ENCODE measurements around the gene CTSE.

Gene CTSE

GRCh38 chr1:206036663-206037455 lies 13.2 kb upstream of the CTSE start:
- Mint-ChIP-seq H3K4me1 (ENCODE audit: low read depth) (peaks cover 36% of the 10 kb centered on the region), H3K9me3 (no peaks in the 10 kb centered on the region), H3K4me3 (no peak overlapping the region), H3K27ac (peak overlapping the region; percentile 22), H3K36me3 (ENCODE audit: low read depth) (no peaks in the 10 kb centered on the region), H3K27me3 (peaks cover 34% of the 10 kb centered on the region)

GRCh38 chr1:206035027-206035426 lies 11.3 kb upstream of the CTSE start:
- Mint-ChIP-seq H3K9me3 (no peaks in the 10 kb centered on the region), H3K4me3 (peak overlapping the region; percentile 65), H3K27ac (peak overlapping the region; percentile 45), H3K4me1 (ENCODE audit: low read depth) (peaks cover 36% of the 10 kb centered on the region), H3K36me3 (ENCODE audit: low read depth) (no peaks in the 10 kb centered on the region), H3K27me3 (peaks cover 36% of the 10 kb centered on the region)

GRCh38 chr1:206032380-206033140 lies 8.9 kb upstream of the CTSE start:
- Mint-ChIP-seq H3K9me3 (no peaks in the 10 kb centered on the region), H3K27me3 (peaks cover 37% of the 10 kb centered on the region), H3K36me3 (ENCODE audit: low read depth) (no peaks in the 10 kb centered on the region), H3K27ac (no peak overlapping the region), H3K4me3 (no peak overlapping the region), H3K4me1 (ENCODE audit: low read depth) (peaks cover 20% of the 10 kb centered on the region)

- no peak overlapping the region for H3K4me3 Mint-ChIP-seq
- no peaks in the 10 kb centered on the region for H3K36me3 Mint-ChIP-seq (ENCODE audit: low read depth)
- H3K27me3 Mint-ChIP-seq: peaks cover 39% of the 10 kb centered on the region
- H3K9me3 Mint-ChIP-seq: no peaks in the 10 kb centered on the region
- peaks cover 11% of the 10 kb centered on the region for H3K4me1 Mint-ChIP-seq (ENCODE audit: low read depth)
- no peak overlapping the region for H3K27ac Mint-ChIP-seq
These were observed 7.0 kb upstream of the CTSE start for GRCh38 chr1:206030714-206031113.

- no peaks in the 10 kb centered on the region for H3K36me3 Mint-ChIP-seq (ENCODE audit: low read depth)
- H3K9me3 Mint-ChIP-seq: no peaks in the 10 kb centered on the region
- H3K4me3 Mint-ChIP-seq: no peak overlapping the region
- no peak overlapping the region for H3K27ac Mint-ChIP-seq
- H3K4me1 Mint-ChIP-seq (ENCODE audit: low read depth): peaks cover 11% of the 10 kb centered on the region
- H3K27me3 Mint-ChIP-seq: peaks cover 34% of the 10 kb centered on the region
These were observed 6.5 kb upstream of the CTSE start for GRCh38 chr1:206030191-206030590.

- no peak overlapping the region for H3K4me3 Mint-ChIP-seq
- H3K36me3 Mint-ChIP-seq (ENCODE audit: low read depth): no peaks in the 10 kb centered on the region
- H3K9me3 Mint-ChIP-seq: no peaks in the 10 kb centered on the region
- peaks cover 4% of the 10 kb centered on the region for H3K4me1 Mint-ChIP-seq (ENCODE audit: low read depth)
- H3K27me3 Mint-ChIP-seq: peaks cover 27% of the 10 kb centered on the region
- no peak overlapping the region for H3K27ac Mint-ChIP-seq
These were observed 5.8 kb upstream of the CTSE start for GRCh38 chr1:206029484-206029883.

- H3K9me3 Mint-ChIP-seq: no peaks in the 10 kb centered on the region
- peaks cover 4% of the 10 kb centered on the region for H3K4me1 Mint-ChIP-seq (ENCODE audit: low read depth)
- no peak overlapping the region for H3K27ac Mint-ChIP-seq
- no peak overlapping the region for H3K4me3 Mint-ChIP-seq
- H3K27me3 Mint-ChIP-seq: peaks cover 10% of the 10 kb centered on the region
- H3K36me3 Mint-ChIP-seq (ENCODE audit: low read depth): no peaks in the 10 kb centered on the region
These were observed 1.7 kb upstream of the CTSE start for GRCh38 chr1:206025283-206025820.

GRCh38 chr1:206022766-206023165 lies 929 bp downstream of the CTSE start:
- H3K4me3 Mint-ChIP-seq: no peak overlapping the region
- H3K36me3 Mint-ChIP-seq (ENCODE audit: low read depth): no peaks in the 10 kb centered on the region
- no peak overlapping the region for H3K27ac Mint-ChIP-seq
- peaks cover 6% of the 10 kb centered on the region for H3K27me3 Mint-ChIP-seq
- H3K9me3 Mint-ChIP-seq: no peaks in the 10 kb centered on the region
- H3K4me1 Mint-ChIP-seq (ENCODE audit: low read depth): peaks cover 4% of the 10 kb centered on the region

- Mint-ChIP-seq H3K9me3 (no peaks in the 10 kb centered on the region), H3K27me3 (peaks cover under 1% of the 10 kb centered on the region), H3K27ac (no peak overlapping the region), H3K36me3 (ENCODE audit: low read depth) (no peaks in the 10 kb centered on the region), H3K4me1 (ENCODE audit: low read depth) (peaks cover 4% of the 10 kb centered on the region), H3K4me3 (no peak overlapping the region)
These were observed 1.9 kb downstream of the CTSE start for GRCh38 chr1:206021626-206022365.

GRCh38 chr1:206021008-206021625 lies 2.6 kb downstream of the CTSE start:
- H3K9me3 Mint-ChIP-seq: no peaks in the 10 kb centered on the region
- H3K4me1 Mint-ChIP-seq (ENCODE audit: low read depth): peaks cover 4% of the 10 kb centered on the region
- no peak overlapping the region for H3K4me3 Mint-ChIP-seq
- no peak overlapping the region for H3K27ac Mint-ChIP-seq
- no peaks in the 10 kb centered on the region for H3K27me3 Mint-ChIP-seq
- no peaks in the 10 kb centered on the region for H3K36me3 Mint-ChIP-seq (ENCODE audit: low read depth)

GRCh38 chr1:206020393-206021007 lies 3.2 kb downstream of the CTSE start:
- Mint-ChIP-seq H3K4me3 (no peak overlapping the region), H3K27me3 (no peaks in the 10 kb centered on the region), H3K27ac (no peak overlapping the region), H3K9me3 (no peaks in the 10 kb centered on the region), H3K4me1 (ENCODE audit: low read depth) (peaks cover 4% of the 10 kb centered on the region), H3K36me3 (ENCODE audit: low read depth) (no peaks in the 10 kb centered on the region)

- Mint-ChIP-seq H3K27me3 (no peaks in the 10 kb centered on the region), H3K9me3 (no peaks in the 10 kb centered on the region), H3K36me3 (ENCODE audit: low read depth) (no peaks in the 10 kb centered on the region), H3K4me3 (no peak overlapping the region), H3K4me1 (ENCODE audit: low read depth) (peaks cover 34% of the 10 kb centered on the region), H3K27ac (no peak overlapping the region)
These were observed 8.6 kb downstream of the CTSE start for GRCh38 chr1:206015071-206015470.

GRCh38 chr1:206014601-206015000 lies 9.1 kb downstream of the CTSE start:
- Mint-ChIP-seq H3K4me3 (no peak overlapping the region), H3K9me3 (no peaks in the 10 kb centered on the region), H3K36me3 (ENCODE audit: low read depth) (no peaks in the 10 kb centered on the region), H3K4me1 (ENCODE audit: low read depth) (peaks cover 34% of the 10 kb centered on the region), H3K27me3 (no peaks in the 10 kb centered on the region), H3K27ac (no peak overlapping the region)

All from stimulated activated naive CD8-positive, alpha-beta T cell treated with anti-CD3 and anti-CD28 coated beads, Interleukin-15, Interleukin-2, amounts not matched to agents 100 ng/mL and 50 ng/mL, for 24 hours (primary cell).